GM19372 (cell line): ENCODE results near the gene NALF2.

Experiments used
- ATAC-seq: cut with Tn5 transposase; IDR thresholded peaks from one replicate; pipeline ENCODE4 v1.9.1; 2021; ENCODE audit warnings: mild to moderate bottlenecking, low read depth, moderate library complexity; ENCODE audit not compliant: unreplicated experiment

NALF2 gene

GRCh38 chrX:69524781-69525363, 20.7 kb downstream of the NALF2 start:
- no peak for ATAC-seq

GRCh38 chrX:69530306-69530705, 26.2 kb downstream of the NALF2 start:
- no peak for ATAC-seq

- ATAC-seq, result no peak
Measured at GRCh38 chrX:69531031-69531755, 27.1 kb downstream of the NALF2 start.

- no peak for ATAC-seq
Measured at GRCh38 chrX:69535661-69536060, 31.5 kb downstream of the NALF2 start.

GRCh38 chrX:69538321-69538876, 34.3 kb downstream of the NALF2 start:
- peak; percentile 95 for ATAC-seq

- peak; percentile 47 for ATAC-seq
Measured at GRCh38 chrX:69539437-69539836, 35.3 kb downstream of the NALF2 start.

GRCh38 chrX:69541956-69542355, 37.8 kb downstream of the NALF2 start:
- no peak for ATAC-seq

GRCh38 chrX:69543572-69543971, 39.4 kb downstream of the NALF2 start:
- no peak for ATAC-seq

GRCh38 chrX:69546417-69546816, 42.3 kb downstream of the NALF2 start:
- ATAC-seq, result no peak

- no peak for ATAC-seq
Measured at GRCh38 chrX:69546978-69547377, 42.9 kb downstream of the NALF2 start.

- no peak for ATAC-seq
Measured at GRCh38 chrX:69551421-69552009, 47.4 kb downstream of the NALF2 start.

GRCh38 chrX:69552512-69552911, 48.4 kb downstream of the NALF2 start:
- no peak for ATAC-seq
